WI38 (cell line): ENCODE data around the gene ST3GAL4.

Experiments used
- H3K4me3 ChIP-seq: 2 replicates; pipeline ENCODE4 v1.5.1; 2011; ENCODE audit warnings: low read depth, mild to moderate bottlenecking, control low read depth, low read length
- CTCF ChIP-seq: IDR thresholded peaks from 2 replicates; pipeline ENCODE4 v1.5.1; 2012; ENCODE audit warnings: low read depth, mild to moderate bottlenecking, control low read depth, low read length

Gene ST3GAL4

GRCh38 chr11:126400019-126400418, 44.5 kb downstream of the ST3GAL4 start:
- TF ChIP-seq CTCF = no peak
- no peak overlapping the region for H3K4me3 ChIP-seq

GRCh38 chr11:126400479-126400878, 45.0 kb downstream of the ST3GAL4 start:
- no peak for TF ChIP-seq CTCF
- no peak overlapping the region for H3K4me3 ChIP-seq

- H3K4me3 ChIP-seq = no peak overlapping the region
- no peak for TF ChIP-seq CTCF
Observed at GRCh38 chr11:126403022-126403581, 47.6 kb downstream of the ST3GAL4 start.

GRCh38 chr11:126403658-126404057, 48.2 kb downstream of the ST3GAL4 start:
- TF ChIP-seq CTCF = no peak
- no peak overlapping the region for H3K4me3 ChIP-seq

- no peak overlapping the region for H3K4me3 ChIP-seq
- no peak for TF ChIP-seq CTCF
Observed at GRCh38 chr11:126404367-126404766, 48.9 kb downstream of the ST3GAL4 start.

- H3K4me3 ChIP-seq = no peak overlapping the region
Observed at GRCh38 chr11:126405374-126405773, 49.9 kb downstream of the ST3GAL4 start.

GRCh38 chr11:126405906-126406305, 50.4 kb downstream of the ST3GAL4 start:
- TF ChIP-seq CTCF = no peak
- H3K4me3 ChIP-seq = no peak overlapping the region

More at GRCh38 chr11:126405374-126405773, 49.9 kb downstream of the ST3GAL4 start:
- no peak for TF ChIP-seq CTCF
